Body of pancreas (tissue), 4 donors: ENCODE results near the gene TMUB1. TPM values are rescaled to one million over a fixed set of nuclear protein-coding genes. Genes with fewer than 3 reads are reported as not detected.

Source experiments
- ATAC-seq: fragments of 150-250 bp; one replicate; pipeline ENCODE4 v1.9.1; 2016
- DNase-seq, 4 donors: peaks; one replicate each; pipeline ENCODE4 v3.0.0-alpha.2; 2019
- H3K27ac ChIP-seq, 4 donors: fragments of 200-600 bp; sonication (generic); 1 replicate in 3 of 4; 2 replicates in 1 of 4; pipeline versions ENCODE4 v1.5.1 to v1.6.1; 2016 to 2019; ENCODE audit warnings: mild to moderate bottlenecking in 1 of 4, mixed read lengths in 1 of 4, moderate library complexity in 1 of 4
- H3K27me3 ChIP-seq, 2 donors: fragments of 200-600 bp; sonication (generic); one replicate each; pipeline ENCODE4 v1.6.0; 2016; ENCODE audit warnings: mild to moderate bottlenecking in 1 of 2
- H3K36me3 ChIP-seq, 2 donors: fragments of 200-600 bp; sonication (generic); replicated peaks in 1 of 2; 2 replicates each; pipeline ENCODE4 v1.5.1; 2016; ENCODE audit warnings: low read depth in 2 of 2; ENCODE audit not compliant: insufficient read depth in 1 of 2
- H3K4me1 ChIP-seq: fragments of 200-600 bp; sonication (generic); one replicate; pipeline ENCODE4 v1.6.0; 2016
- H3K4me3 ChIP-seq, 2 donors: fragments of 200-600 bp; sonication (generic); 1 replicate in 1 of 2; 2 replicates in 1 of 2; pipeline ENCODE4 v1.5.1; 2016 to 2019
- H3K9me3 ChIP-seq, 3 donors: fragments of 200-600 bp; sonication (generic); 1 replicate in 2 of 3; 2 replicates in 1 of 3; pipeline ENCODE4 v1.5.1; 2016
- POLR2A ChIP-seq, 3 donors: fragments of 450-650 bp; IDR thresholded peaks; one replicate each; pipeline ENCODE4 v1.6.1; 2016; ENCODE audit warnings: antibody characterized with exemption in 3 of 3, mild to moderate bottlenecking in 2 of 3
- WGBS, 2 donors: methylation state at CpG; one replicate each; pipeline ENCODE4 v1.1.5; 2017; 5-methylcytosine and 5-hydroxymethylcytosine counted together
- intact Hi-C: fragments of 100-400 bp; cut with DNase I; formaldehyde crosslinking; loops from one replicate; pipeline ENCODE4 v1.15.1; 2023
- total RNA-seq, 2 donors: library from RNA; depleted of rRNA; stranded (reverse); fragments of >200 nt; gene quantifications; one replicate each; pipeline ENCODE4 v1.1.0, GENCODE V29; 2016
- TF ChIP-seq, protein P1 (sequence below), 7 experiments: fragments of 450-650 bp in 4 of 7; fragments of 200-600 bp in 3 of 7; sonication (generic) in 3 of 7; IDR thresholded peaks; one replicate each; pipeline ENCODE4 v1.5.1; 2016 to 2019; ENCODE audit warnings: antibody characterized with exemption in 7 of 7

Gene TMUB1
- total RNA-seq, 2 donors from 2014 or later = 34.9 to 54.2 TPM

DNA sequence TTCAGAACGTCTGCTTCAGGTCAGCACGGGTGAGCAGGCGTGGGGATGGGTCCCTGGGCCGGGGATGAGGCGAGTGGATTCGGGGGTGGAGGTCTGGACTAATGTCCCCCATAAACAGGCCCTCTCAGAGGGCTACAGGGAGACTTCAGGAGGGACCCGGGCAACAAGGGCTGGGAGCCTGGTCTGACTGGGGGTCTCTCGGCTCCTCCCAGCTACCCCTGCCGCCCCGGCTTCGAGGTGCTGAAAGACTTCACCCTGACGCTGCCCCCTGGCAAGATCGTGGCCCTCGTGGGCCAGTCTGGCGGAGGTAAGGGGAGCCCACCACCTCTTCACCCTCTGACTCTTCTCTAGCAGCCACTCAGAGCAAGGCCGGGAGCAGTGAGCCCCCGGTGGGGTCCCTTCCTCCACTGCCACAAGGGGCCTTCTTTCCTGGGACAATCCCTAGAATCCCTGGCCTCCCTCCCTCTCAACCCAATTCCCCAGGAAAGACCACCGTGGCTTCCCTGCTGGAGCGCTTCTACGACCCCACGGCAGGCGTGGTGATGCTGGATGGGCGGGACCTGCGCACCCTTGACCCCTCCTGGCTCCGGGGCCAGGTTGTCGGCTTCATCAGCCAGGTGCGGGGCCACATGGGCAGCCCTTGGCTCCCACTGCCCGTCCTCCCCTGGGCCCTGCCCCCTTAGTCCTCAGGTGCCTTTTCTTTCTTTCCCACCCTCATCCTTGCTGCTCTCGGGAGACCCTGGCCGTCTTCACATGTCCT is 42.5 kb downstream of the TMUB1 start:
- DNase-seq = no peak
- TF ChIP-seq, protein P1, sequence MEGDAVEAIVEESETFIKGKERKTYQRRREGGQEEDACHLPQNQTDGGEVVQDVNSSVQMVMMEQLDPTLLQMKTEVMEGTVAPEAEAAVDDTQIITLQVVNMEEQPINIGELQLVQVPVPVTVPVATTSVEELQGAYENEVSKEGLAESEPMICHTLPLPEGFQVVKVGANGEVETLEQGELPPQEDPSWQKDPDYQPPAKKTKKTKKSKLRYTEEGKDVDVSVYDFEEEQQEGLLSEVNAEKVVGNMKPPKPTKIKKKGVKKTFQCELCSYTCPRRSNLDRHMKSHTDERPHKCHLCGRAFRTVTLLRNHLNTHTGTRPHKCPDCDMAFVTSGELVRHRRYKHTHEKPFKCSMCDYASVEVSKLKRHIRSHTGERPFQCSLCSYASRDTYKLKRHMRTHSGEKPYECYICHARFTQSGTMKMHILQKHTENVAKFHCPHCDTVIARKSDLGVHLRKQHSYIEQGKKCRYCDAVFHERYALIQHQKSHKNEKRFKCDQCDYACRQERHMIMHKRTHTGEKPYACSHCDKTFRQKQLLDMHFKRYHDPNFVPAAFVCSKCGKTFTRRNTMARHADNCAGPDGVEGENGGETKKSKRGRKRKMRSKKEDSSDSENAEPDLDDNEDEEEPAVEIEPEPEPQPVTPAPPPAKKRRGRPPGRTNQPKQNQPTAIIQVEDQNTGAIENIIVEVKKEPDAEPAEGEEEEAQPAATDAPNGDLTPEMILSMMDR (IDR thresholded peaks at IDR 0.05) = no peak
- TF ChIP-seq POLR2A (IDR thresholded peaks at IDR 0.05) = no peak
- H3K36me3 ChIP-seq = peaks cover 0 to 7% of the 10 kb centered on the region in 2 donors
- no peaks in the 10 kb centered on the region for H3K9me3 ChIP-seq
- intact Hi-C loops = no loop called here
- H3K4me3 ChIP-seq = no peak overlapping the region
- H3K27me3 ChIP-seq = no peaks in the 10 kb centered on the region
- ATAC-seq = no peak
- no peak overlapping the region for H3K27ac ChIP-seq
- WGBS, 2 donors = 88 to 90% methylated on average over 9 to 30 of the region's 30 CpGs
- no peaks in the 10 kb centered on the region for H3K4me1 ChIP-seq

DNA sequence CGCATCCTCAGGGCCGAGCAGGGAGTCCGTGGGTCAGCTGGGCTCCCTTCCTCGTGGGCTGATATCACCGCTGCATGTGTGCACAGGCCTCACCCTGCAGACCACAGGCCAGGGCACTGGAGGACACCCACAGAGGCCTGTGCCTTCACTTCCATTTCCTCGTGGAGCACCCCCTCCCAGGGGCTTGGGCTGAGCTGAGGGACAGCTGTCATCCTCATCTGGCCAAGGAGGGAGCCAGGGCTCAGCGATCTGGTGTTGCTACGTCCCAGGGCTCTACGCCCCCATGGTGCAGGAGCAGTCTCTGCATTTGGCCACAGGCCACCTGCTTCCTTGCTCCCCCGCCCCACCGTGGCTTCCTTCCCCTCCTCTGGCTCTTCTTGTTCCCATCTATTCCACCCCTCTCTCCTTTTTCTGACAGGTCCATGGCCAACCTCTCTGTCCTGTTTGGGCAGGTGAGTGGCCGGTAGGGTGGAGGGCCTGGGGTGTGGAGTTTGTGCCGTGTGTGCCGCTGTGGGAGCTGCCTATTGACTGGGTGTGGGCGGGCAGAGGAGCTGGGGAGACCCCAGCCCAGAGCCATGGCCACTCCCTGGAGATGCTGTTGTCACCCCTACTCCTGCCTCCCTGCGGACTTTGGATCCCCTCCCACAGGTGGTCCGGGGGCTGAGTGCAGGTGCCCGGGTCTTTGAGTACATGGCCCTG is 43.3 kb downstream of the TMUB1 start:
- Histone ChIP-seq H3K4me1 (no peaks in the 10 kb centered on the region), H3K36me3 (peaks cover 0 to 11% of the 10 kb centered on the region in 2 donors), H3K4me3 (no peak overlapping the region), H3K27ac (peak overlapping the region in 1 of 4 donors; percentile 14), H3K27me3 (no peaks in the 10 kb centered on the region), H3K9me3 (no peaks in the 10 kb centered on the region)
- TF ChIP-seq POLR2A (IDR thresholded peaks at IDR 0.05) = no peak
- TF ChIP-seq, protein P1 (IDR thresholded peaks at IDR 0.05) = no peak
- WGBS, 2 donors = 69 to 82% methylated on average over 16 to 18 of the region's 18 CpGs
- DNase-seq (no peak), ATAC-seq (no peak)
- intact Hi-C loops = no loop called here

DNA sequence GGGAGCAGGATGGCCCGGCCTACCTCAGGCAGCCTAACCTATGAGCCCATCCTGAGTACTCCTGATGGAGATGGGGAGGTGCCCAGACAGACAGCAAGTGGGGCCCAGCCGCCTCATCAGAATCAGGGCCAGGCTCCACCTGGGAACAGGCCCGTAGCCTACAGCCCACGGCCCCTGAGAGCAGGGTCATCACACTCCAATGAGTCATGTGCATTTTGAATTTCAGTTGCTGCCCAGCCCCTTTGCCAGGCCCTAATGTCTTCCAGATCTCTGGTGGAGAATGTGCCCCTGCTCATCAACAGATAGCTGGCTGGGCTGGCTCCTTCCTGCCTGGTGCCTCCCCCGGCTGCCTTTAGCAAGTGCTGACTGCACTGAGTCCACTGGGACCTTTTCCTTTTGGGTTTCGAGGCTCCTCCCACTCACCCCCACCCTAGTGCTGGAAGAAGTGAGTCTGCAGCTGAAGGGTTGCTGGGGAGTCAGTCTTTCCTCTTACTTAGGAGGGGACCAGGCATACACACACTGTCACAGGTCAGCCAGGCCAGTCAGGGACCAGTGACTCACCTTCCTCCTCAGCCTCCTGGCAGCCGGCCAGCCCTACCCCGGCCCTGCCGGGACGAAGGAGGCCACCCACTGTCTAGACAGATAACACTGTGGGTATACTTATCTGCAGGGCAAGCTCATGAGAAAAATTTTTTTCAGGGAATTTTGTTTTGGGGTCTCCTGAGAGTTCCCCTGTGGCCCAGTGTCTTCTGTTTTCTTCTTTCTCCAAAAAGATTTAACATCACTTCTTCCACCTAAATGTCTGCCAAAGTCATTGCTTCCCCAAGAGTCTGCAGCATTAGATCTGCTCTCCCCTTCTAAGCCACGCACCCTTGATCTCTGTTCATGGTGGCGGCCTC is 44.1 kb downstream of the TMUB1 start:
- intact Hi-C loops = no loop called here
- Histone ChIP-seq H3K27ac (peak overlapping the region in 1 of 4 donors; percentile 14), H3K36me3 (peaks cover 0 to 13% of the 10 kb centered on the region in 2 donors), H3K4me3 (no peak overlapping the region), H3K4me1 (no peaks in the 10 kb centered on the region), H3K9me3 (no peaks in the 10 kb centered on the region), H3K27me3 (no peaks in the 10 kb centered on the region)
- 55 to 71% methylated on average over 9 to 12 of the region's 12 CpGs for WGBS, 2 donors
- no peak for TF ChIP-seq POLR2A (IDR thresholded peaks at IDR 0.05)
- TF ChIP-seq, protein P1 (IDR thresholded peaks at IDR 0.05) = no peak
- ATAC-seq (peak; percentile 59), DNase-seq (peak; percentile 45 to 74 (median 64))

DNA sequence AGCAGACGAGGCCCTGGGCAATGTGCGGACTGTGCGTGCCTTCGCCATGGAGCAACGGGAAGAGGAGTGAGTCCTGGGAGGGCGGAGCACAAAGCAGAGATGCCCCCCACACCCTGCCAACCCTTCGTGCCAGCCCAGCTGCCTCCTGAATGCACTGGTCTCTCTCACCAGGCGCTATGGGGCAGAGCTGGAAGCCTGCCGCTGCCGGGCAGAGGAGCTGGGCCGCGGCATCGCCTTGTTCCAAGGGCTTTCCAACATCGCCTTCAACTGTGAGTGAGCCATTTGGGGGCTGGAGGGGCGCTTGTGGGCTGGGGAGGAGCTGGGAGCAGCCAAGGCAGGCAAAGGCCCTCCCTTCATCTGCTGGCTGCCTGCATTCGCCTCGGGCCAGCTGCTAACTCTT is 47.4 kb downstream of the TMUB1 start:
- no peaks in the 10 kb centered on the region for H3K9me3 ChIP-seq
- H3K4me3 ChIP-seq = no peak overlapping the region
- no peaks in the 10 kb centered on the region for H3K27me3 ChIP-seq
- TF ChIP-seq, protein P1 (IDR thresholded peaks at IDR 0.05) = no peak
- TF ChIP-seq POLR2A (IDR thresholded peaks at IDR 0.05) = no peak
- H3K27ac ChIP-seq = no peak overlapping the region
- intact Hi-C loops = no loop called here
- H3K4me1 ChIP-seq = no peaks in the 10 kb centered on the region
- no peak for ATAC-seq
- no peak for DNase-seq
- peaks cover 0 to 13% of the 10 kb centered on the region in 2 donors for H3K36me3 ChIP-seq
- WGBS, 2 donors = 89 to 97% methylated on average over 15 to 17 of the region's 17 CpGs
